Inflammatory macrophage (primary cell): ENCODE results near the gene NAXD.
A peak's percentile ranks its signal among the peaks of the same experiment; 100 is the strongest.
"Not testable (repeated sequence)": the region's sequence is repeated elsewhere in the genome, so short reads cannot be mapped to it uniquely, and the experiment has no call there.

ENCODE experiments used
- DNase-seq, 2 donors: peaks; one replicate each; pipeline ENCODE4 v3.0.0-alpha.2; 2020 to 2022

NAXD gene

GRCh38 chr13:110665491-110666254 is 50.3 kb downstream of the NAXD start:
- peak; percentile 91 to 96 for DNase-seq

- no peak for DNase-seq
Observed at GRCh38 chr13:110666255-110666533, 50.8 kb downstream of the NAXD start.

GRCh38 chr13:110669036-110669435 is 53.7 kb downstream of the NAXD start:
- no peak for DNase-seq

GRCh38 chr13:110669814-110670213 is 54.5 kb downstream of the NAXD start:
- not testable (repeated sequence) for DNase-seq

GRCh38 chr13:110676595-110677587 is 61.5 kb downstream of the NAXD start:
- DNase-seq: peak; percentile 48 to 57

GRCh38 chr13:110677731-110678545 is 62.6 kb downstream of the NAXD start:
- no peak for DNase-seq

GRCh38 chr13:110680852-110681251 is 65.5 kb downstream of the NAXD start:
- peak in 1 of 2 donors; percentile 13 for DNase-seq

GRCh38 chr13:110681868-110682550 is 66.7 kb downstream of the NAXD start:
- DNase-seq: no peak

GRCh38 chr13:110682746-110683145 is 67.4 kb downstream of the NAXD start:
- no peak for DNase-seq

GRCh38 chr13:110683203-110683883 is 68.0 kb downstream of the NAXD start:
- DNase-seq: no peak

GRCh38 chr13:110683921-110684320 is 68.6 kb downstream of the NAXD start:
- no peak for DNase-seq

- DNase-seq: no peak
Observed at GRCh38 chr13:110684388-110685056, 69.2 kb downstream of the NAXD start.

GRCh38 chr13:110685305-110686020 is 70.1 kb downstream of the NAXD start:
- DNase-seq: no peak

GRCh38 chr13:110687736-110688135 is 72.4 kb downstream of the NAXD start:
- no peak for DNase-seq

GRCh38 chr13:110689041-110689440 is 73.7 kb downstream of the NAXD start:
- DNase-seq: no peak
